GM19468 (cell line): Measurements from ENCODE around the gene POLR2J.
"Not testable (repeated sequence)": the region's sequence is repeated elsewhere in the genome, so short reads cannot be mapped to it uniquely, and the experiment has no call there.

ENCODE experiments used
- ATAC-seq: cut with Tn5 transposase; IDR thresholded peaks from one replicate; pipeline ENCODE4 v1.9.1; 2021; ENCODE audit warnings: mild to moderate bottlenecking, moderate library complexity, moderate number of reproducible peaks; ENCODE audit not compliant: unreplicated experiment; ENCODE audit errors: extremely low read depth

Gene POLR2J

GRCh38 chr7:102478314-102479208 lies at the start of gene POLR2J:
Gene POLR2J (minus strand): TSS chr7:102478922. CDS start chr7:102478860, 62 bp downstream.
- peak; percentile 69 for ATAC-seq

GRCh38 chr7:102527822-102528793 lies 49.4 kb upstream of the POLR2J start:
- not testable (repeated sequence) for ATAC-seq

GRCh38 chr7:102527182-102527581 lies 48.5 kb upstream of the POLR2J start:
- ATAC-seq, result not testable (repeated sequence)

- not testable (repeated sequence) for ATAC-seq
Observed at GRCh38 chr7:102524803-102525202, 46.1 kb upstream of the POLR2J start.

- ATAC-seq, result not testable (repeated sequence)
Observed at GRCh38 chr7:102520797-102521196, 42.1 kb upstream of the POLR2J start.

- ATAC-seq, result peak; percentile 48
Observed at GRCh38 chr7:102517550-102518147, 38.9 kb upstream of the POLR2J start, which contains the start of gene RASA4B. Gene RASA4B (minus strand): TSS chr7:102517777. CDS start chr7:102517710, 67 bp downstream.

- ATAC-seq, result not testable (repeated sequence)
Observed at GRCh38 chr7:102516951-102517350, 38.2 kb upstream of the POLR2J start.

- ATAC-seq, result not testable (repeated sequence)
Observed at GRCh38 chr7:102515889-102516288, 37.2 kb upstream of the POLR2J start.

- ATAC-seq, result peak; percentile 64
Observed at GRCh38 chr7:102514881-102515721, 36.4 kb upstream of the POLR2J start.

- not testable (repeated sequence) for ATAC-seq
Observed at GRCh38 chr7:102512642-102513221, 34.0 kb upstream of the POLR2J start.

- peak; percentile 15 for ATAC-seq
Observed at GRCh38 chr7:102511860-102512522, 33.3 kb upstream of the POLR2J start.

- not testable (repeated sequence) for ATAC-seq
Observed at GRCh38 chr7:102510575-102510974, 31.9 kb upstream of the POLR2J start.

GRCh38 chr7:102507410-102508088 lies 28.8 kb upstream of the POLR2J start:
- ATAC-seq, result not testable (repeated sequence)

GRCh38 chr7:102505298-102506185 lies 26.8 kb upstream of the POLR2J start:
- not testable (repeated sequence) for ATAC-seq

- ATAC-seq, result not testable (repeated sequence)
Observed at GRCh38 chr7:102503141-102503540, 24.4 kb upstream of the POLR2J start.

GRCh38 chr7:102498321-102498720 lies 19.6 kb upstream of the POLR2J start:
- ATAC-seq, result not testable (repeated sequence)

GRCh38 chr7:102497308-102497707 lies 18.6 kb upstream of the POLR2J start:
- ATAC-seq, result not testable (repeated sequence)
